ENCODE results near the gene OPA1.
A peak's percentile ranks its signal among the peaks of the same experiment; 100 is the strongest.

DNA sequence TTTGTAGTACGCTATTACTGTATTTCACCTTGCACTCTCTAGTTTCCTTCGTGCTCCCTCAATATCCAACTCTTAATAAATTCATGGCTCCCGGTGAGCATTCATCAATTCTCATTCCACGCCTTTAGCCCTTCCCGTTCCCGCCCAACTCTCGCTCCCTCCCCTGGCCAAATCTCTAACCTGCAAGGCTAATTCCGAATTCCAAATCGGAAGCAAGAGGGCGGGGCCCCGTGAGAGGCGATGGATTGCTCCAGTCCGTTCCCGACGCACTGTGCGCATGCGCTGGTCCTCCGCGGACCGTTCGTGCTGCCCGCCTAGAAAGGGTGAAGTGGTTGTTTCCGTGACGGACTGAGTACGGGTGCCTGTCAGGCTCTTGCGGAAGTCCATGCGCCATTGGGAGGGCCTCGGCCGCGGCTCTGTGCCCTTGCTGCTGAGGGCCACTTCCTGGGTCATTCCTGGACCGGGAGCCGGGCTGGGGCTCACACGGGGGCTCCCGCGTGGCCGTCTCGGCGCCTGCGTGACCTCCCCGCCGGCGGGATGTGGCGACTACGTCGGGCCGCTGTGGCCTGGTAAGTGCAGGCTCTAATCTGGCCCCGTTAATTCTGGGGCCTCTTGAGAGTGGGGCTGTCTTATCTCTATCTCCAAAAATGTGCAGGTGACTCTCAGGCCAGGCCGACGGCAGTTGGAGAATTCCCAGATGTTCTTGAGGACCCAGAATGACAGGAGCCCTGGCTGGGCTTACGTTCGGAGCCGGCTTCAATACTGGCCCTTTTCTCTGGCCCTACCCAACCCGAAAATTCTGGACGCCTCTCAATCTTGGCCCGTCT is at the start of gene OPA1:
- TF ChIP-seq, protein P1, sequence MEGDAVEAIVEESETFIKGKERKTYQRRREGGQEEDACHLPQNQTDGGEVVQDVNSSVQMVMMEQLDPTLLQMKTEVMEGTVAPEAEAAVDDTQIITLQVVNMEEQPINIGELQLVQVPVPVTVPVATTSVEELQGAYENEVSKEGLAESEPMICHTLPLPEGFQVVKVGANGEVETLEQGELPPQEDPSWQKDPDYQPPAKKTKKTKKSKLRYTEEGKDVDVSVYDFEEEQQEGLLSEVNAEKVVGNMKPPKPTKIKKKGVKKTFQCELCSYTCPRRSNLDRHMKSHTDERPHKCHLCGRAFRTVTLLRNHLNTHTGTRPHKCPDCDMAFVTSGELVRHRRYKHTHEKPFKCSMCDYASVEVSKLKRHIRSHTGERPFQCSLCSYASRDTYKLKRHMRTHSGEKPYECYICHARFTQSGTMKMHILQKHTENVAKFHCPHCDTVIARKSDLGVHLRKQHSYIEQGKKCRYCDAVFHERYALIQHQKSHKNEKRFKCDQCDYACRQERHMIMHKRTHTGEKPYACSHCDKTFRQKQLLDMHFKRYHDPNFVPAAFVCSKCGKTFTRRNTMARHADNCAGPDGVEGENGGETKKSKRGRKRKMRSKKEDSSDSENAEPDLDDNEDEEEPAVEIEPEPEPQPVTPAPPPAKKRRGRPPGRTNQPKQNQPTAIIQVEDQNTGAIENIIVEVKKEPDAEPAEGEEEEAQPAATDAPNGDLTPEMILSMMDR (IDR thresholded peaks at IDR 0.05): peak; percentile 16 to 48 (median 35)
- peak in 1 of 2 donors; percentile 69 for TF ChIP-seq POLR2A (IDR thresholded peaks at IDR 0.05)

Measured in uterus (tissue), 2 donors.